Measurements from ENCODE around the gene AKIRIN1.
"Not testable (repeated sequence)": the region's sequence is repeated elsewhere in the genome, so short reads cannot be mapped to it uniquely, and the experiment has no call there.

AKIRIN1 gene

GRCh38 chr1:38997034-38997900, 6.2 kb downstream of the AKIRIN1 start:
- peak; percentile 40 for DNase-seq

GRCh38 chr1:38997901-38998190, 6.8 kb downstream of the AKIRIN1 start:
- DNase-seq = peak; percentile 17

DNA sequence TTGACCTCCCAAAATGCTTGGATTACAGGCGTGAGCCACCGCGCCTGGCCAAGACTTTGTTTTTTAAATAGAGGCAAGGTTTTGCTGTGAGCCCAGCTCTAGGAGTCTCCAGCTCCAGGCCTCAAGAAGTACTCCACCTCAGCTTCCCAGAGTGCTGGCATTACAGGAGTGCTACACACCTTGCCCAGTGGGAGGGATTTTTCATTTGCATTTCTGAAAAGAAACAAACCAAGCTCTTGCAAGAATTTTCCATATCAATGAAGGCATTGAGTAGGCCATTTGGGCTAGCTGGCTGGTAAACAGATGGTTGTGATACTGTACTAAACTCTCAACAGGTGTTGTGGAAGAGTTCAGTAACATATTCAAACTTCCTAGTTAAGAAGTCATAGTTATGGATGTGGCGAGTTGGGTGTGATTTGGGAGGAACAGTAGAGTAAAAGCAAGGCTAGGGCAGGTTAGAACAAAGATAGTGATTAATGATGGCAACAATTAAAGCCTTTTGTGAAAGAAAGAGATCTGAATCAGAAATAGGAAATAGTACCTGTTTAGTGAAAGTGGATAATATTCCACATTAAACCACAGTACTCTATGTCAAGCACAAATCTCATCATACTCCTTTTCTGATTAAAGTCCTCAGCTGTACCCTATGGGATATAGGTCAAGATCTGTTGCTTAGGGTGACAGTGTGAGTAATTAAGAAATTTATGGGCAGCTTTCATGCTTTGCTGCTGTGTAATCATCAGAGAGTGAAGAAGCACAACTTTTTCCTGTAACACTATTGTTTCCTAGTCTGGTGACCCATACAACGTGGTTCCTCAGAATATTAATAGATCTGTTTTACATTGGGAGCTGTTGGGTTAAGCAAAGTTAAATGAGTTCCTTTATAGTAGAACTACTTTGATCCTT, 10.7 kb downstream of the AKIRIN1 start:
- DNase-seq = no peak

- DNase-seq = no peak
These were observed 12.2 kb downstream of the AKIRIN1 start for GRCh38 chr1:39003281-39003680.

DNA sequence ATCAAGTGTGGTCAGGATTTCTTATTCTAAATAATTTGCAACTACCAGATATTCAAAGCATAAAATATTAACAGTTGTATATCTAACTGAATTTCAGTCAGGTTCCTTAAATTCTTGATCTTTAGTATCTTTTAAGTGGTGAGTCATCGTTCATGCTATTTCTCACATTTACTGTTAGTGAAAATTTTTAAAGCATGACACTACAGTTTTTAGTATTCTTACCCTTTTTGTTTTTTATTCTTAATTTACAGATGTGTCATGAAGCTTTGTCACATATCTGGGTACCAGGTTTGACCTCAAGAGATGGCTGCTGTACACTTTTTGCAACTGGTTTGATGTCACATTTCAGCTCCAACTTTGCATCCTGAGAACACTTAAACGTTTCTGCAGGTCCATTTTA, 12.7 kb downstream of the AKIRIN1 start:
- DNase-seq = no peak

GRCh38 chr1:39006287-39006686, 15.2 kb downstream of the AKIRIN1 start:
- no peak for DNase-seq

- no peak for DNase-seq
These were observed 15.9 kb downstream of the AKIRIN1 start for GRCh38 chr1:39006726-39007645.

- not testable (repeated sequence) for DNase-seq
These were observed 23.9 kb downstream of the AKIRIN1 start for GRCh38 chr1:39014956-39015355.

DNA sequence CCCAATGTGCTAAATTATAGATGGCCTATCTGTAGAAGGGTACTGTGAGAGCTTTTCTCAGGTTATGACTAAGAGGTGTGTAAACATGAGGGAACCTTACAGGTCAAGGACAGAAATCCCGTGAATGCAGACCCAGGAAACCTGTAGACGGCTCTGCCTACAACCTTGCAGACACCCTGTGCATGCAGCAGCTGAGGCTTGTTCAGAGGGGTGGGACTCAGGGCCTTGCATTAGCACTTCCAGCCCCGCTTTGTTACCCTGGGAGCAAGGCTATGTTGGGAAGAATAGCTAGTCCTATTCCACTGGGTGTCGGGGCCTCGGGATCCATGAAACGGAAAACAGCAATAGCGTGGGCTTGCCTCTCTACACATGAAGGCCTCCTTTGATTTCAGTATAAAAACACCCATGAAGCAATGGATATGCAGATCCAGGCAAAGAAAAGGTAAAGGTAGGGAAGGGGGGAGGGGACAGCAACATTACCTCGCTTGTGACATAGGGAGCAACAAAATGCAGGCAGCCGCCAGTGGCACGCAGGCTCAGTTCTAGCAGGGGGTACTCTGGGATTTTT, 25.6 kb downstream of the AKIRIN1 start:
- DNase-seq = no peak

GRCh38 chr1:39017266-39017665, 26.2 kb downstream of the AKIRIN1 start:
- DNase-seq = no peak

GRCh38 chr1:39020494-39020893, 29.4 kb downstream of the AKIRIN1 start:
- not testable (repeated sequence) for DNase-seq

DNA sequence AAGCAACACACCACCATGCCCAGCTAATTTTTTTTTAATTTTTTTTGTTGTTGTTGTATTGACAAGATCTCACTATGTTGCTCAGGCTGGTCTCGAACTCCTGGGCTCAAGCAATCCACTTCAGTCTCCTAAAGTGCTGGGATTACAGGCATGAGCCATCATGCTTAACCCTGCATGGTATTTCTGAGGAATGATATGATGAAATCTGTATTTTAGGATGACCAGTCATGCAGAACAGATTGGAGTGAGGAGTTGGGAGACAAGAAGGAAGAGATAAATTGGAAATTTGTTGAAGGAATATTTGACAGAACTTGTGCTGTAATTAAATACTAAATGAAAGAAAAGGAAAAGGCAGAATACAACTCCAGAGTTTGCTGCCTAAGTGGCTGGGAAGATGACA, 30.4 kb downstream of the AKIRIN1 start:
- DNase-seq = no peak

GRCh38 chr1:39023140-39023539, 32.1 kb downstream of the AKIRIN1 start:
- no peak for DNase-seq

DNA sequence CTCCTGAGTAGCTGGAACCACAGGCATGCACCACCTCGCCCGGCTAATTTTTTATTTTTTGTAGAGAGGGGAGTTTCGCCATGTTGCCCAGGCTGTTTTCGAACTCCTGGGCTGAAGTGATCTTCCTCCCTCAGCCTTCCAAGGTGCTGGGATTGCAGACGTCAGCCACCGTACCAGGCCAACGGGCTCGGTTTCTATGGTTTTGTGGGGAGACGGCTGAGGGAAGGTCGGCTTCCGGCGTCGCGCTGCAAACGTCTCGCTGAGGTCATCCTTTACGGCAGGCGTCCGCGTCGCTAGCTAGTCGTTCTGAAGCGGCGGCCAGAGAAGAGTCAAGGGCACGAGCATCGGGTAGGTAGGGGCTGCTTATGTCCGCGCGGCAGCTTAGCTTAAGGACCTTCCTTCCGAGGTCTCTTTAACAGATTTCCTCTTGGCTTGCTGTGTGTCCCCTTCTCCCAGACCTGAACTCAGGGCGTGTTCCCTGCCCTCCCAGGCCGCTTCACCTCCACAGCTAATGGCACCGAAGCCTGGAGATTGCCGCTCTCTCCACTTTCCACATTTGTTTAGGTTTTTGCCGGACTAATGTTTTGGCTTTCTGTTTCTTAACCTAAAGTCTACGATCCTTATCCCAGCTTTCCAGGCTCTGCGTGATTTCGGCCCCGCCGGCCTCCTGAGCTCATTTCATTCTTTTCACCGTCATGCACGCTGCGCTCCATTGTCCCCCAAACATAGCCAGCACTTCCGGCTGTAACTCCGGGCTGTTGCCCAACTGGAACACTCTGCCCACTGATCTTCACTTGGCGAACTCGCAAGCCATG, 35.2 kb downstream of the AKIRIN1 start, which contains the start of gene NDUFS5:
Gene NDUFS5, plus strand, starts transcription at position 300 of the 815 bp plus-strand sequence. CDS start 2,375 bp downstream, outside the sequence.
- peak; percentile 86 for DNase-seq

- DNase-seq = no peak
These were observed 35.9 kb downstream of the AKIRIN1 start for GRCh38 chr1:39026866-39027507.

DNA sequence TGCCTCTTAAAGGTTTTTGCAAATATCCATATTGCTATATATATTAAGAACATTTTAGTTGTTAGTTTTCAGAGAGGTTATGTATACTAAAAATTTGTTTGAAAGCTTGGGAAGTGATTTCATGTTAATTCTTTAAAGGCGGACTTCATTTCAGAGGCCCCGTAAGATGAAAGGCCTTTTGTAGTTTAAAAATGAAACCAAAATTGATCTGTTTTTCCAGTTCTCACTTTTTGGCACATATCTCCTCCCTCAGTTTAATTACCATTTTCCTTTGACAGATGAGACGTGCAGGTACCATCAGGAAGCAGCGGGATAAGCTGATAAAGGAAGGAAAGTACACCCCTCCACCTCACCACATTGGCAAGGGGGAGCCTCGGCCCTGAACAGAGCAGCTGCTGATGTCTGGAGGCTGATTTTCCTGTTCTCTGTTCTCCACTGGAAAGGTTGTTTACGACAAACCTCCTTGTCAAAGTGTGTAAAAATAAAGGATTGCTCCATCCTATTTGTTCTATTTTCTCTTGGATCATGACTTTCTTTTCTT, 43.1 kb downstream of the AKIRIN1 start:
- peak; percentile 35 for DNase-seq

DNA sequence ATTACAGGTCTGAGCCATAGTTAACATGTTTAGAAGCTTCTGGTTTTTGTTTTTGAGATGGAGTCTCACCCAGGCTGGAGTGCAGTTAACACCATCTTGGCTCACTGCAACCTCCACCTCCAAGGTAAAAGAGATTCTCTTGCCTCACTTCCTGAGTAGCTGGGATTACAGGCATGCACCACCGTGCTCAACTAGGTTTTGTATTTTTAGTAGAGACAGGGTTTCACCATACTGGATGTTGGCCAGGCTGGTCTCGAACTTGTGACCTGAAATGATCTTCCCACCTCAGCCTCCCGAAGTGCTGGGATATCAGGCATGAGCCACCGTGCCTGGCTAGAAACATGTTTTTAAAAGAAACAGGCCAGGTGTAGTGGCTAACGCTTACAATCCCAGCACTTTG, 45.6 kb downstream of the AKIRIN1 start:
- no peak for DNase-seq

DNA sequence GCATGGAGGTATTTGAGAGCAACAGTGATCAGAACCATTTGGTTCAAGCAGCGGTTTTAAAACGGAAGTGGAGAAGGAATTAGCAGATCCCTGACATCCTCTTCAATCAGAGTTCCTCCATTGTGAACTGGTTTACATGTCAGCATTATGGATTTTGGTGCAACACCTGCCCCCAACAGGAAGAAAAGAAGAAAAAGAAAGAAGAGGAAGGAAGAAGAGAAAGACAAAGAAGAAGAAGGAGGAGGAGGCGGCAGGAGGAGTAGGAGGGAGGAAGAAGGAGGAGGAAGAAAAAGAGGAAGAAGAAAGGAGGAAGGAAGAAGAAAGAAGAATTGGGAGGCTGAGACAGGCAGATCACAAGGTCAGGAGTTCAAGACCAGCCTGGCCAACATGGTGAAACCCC, 52.4 kb downstream of the AKIRIN1 start:
- DNase-seq = no peak

GRCh38 chr1:39044762-39045161, 53.7 kb downstream of the AKIRIN1 start:
- DNase-seq = no peak

- no peak for DNase-seq
These were observed 54.2 kb downstream of the AKIRIN1 start for GRCh38 chr1:39045231-39045630.
